Lower lobe of right lung (tissue), 2 donors: ENCODE data around the gene GGT1. TPM values are rescaled to one million over a fixed set of nuclear protein-coding genes. Genes with fewer than 3 reads are reported as not detected.
"Not testable (repeated sequence)": the region's sequence is repeated elsewhere in the genome, so short reads cannot be mapped to it uniquely, and the experiment has no call there.

Experiments used
- ATAC-seq, 2 donors: fragments of 200-7000 bp; cut with Tn5 transposase; one replicate each; pipeline ENCODE4 v1.9.1; 2020 to 2022; ENCODE audit warnings: mild to moderate bottlenecking in 2 of 2, moderate library complexity in 2 of 2
- DNase-seq: peaks from one replicate; pipeline ENCODE4 v3.0.0-alpha.2; 2020
- H3K27ac ChIP-seq: fragments of 200-600 bp; one replicate; pipeline ENCODE4 v1.8.0; 2022
- H3K27me3 ChIP-seq: fragments of 200-600 bp; one replicate; pipeline ENCODE4 v1.8.0; 2022; ENCODE audit warnings: low read depth
- H3K36me3 ChIP-seq: fragments of 200-600 bp; one replicate; pipeline ENCODE4 v1.8.0; 2022; ENCODE audit warnings: mild to moderate bottlenecking
- H3K4me1 ChIP-seq: fragments of 200-600 bp; one replicate; pipeline ENCODE4 v1.8.0; 2022
- H3K4me3 ChIP-seq: fragments of 200-600 bp; one replicate; pipeline ENCODE4 v1.8.0; 2022; ENCODE audit warnings: mild to moderate bottlenecking
- H3K9me3 ChIP-seq: fragments of 200-600 bp; one replicate; pipeline ENCODE4 v1.8.0; 2022
- CTCF ChIP-seq: fragments of 200-600 bp; IDR thresholded peaks from one replicate; pipeline ENCODE4 v1.8.0; 2022; ENCODE audit warnings: antibody characterized with exemption, mild to moderate bottlenecking
- intact Hi-C: fragments of 100-400 bp; cut with DNase I; formaldehyde crosslinking; loops from one replicate; pipeline ENCODE4 v1.11.0; 2022
- total RNA-seq: library from RNA; stranded (reverse); fragmentation: NEBNext Ultra II Directional; extraction: Animal tissue kit (Norgen Biotek cat#: 25700); gene quantifications from one replicate; pipeline ENCODE4 v1.2.1, GENCODE V29; 2021
- donor health status: DM: no; HTN: yes; CAD: no; lungs with severe emphysema.

The GGT1 gene
- total RNA-seq, 1 donor from 2014 or later: 65.1 TPM

- H3K4me3 ChIP-seq: no peak overlapping the region
- TF ChIP-seq CTCF: no peak
- H3K36me3 ChIP-seq: no peaks in the 10 kb centered on the region
- no peaks in the 10 kb centered on the region for H3K27me3 ChIP-seq
- ATAC-seq (no peak), DNase-seq (no peak)
- H3K27ac ChIP-seq: no peak overlapping the region
- intact Hi-C loops: no loop called here
- H3K4me1 ChIP-seq: peaks cover 20% of the 10 kb centered on the region
- H3K9me3 ChIP-seq: no peaks in the 10 kb centered on the region
Measured at GRCh38 chr22:24599514-24599913, 3.5 kb upstream of the GGT1 start.

- H3K4me3 ChIP-seq, H3K9me3 ChIP-seq, H3K27me3 ChIP-seq, H3K36me3 ChIP-seq, intact Hi-C loops, DNase-seq, ATAC-seq, H3K27ac ChIP-seq: not testable (repeated sequence)
- H3K4me1 ChIP-seq: peaks cover 20% of the 10 kb centered on the region
Measured at GRCh38 chr22:24599958-24600715, 2.9 kb upstream of the GGT1 start.

- H3K36me3 ChIP-seq: no peaks in the 10 kb centered on the region
- ATAC-seq (peak; percentile 76 to 83), DNase-seq (peak; percentile 83)
- H3K27ac ChIP-seq: peak overlapping the region; percentile 18
- H3K9me3 ChIP-seq: no peaks in the 10 kb centered on the region
- no peak overlapping the region for H3K4me3 ChIP-seq
- intact Hi-C loops: no loop called here
- TF ChIP-seq CTCF: no peak
- H3K4me1 ChIP-seq: peaks cover 20% of the 10 kb centered on the region
- H3K27me3 ChIP-seq: no peaks in the 10 kb centered on the region
Measured at GRCh38 chr22:24601217-24602104, 1.5 kb upstream of the GGT1 start.

- intact Hi-C loops, H3K36me3 ChIP-seq, H3K27me3 ChIP-seq, H3K4me3 ChIP-seq, DNase-seq, H3K9me3 ChIP-seq, ATAC-seq: not testable (repeated sequence)
- H3K27ac ChIP-seq: peak overlapping the region; percentile 18
- peaks cover 20% of the 10 kb centered on the region for H3K4me1 ChIP-seq
Measured at GRCh38 chr22:24602105-24602749, 766 bp upstream of the GGT1 start.

GRCh38 chr22:24603770-24604629, 1.0 kb downstream of the GGT1 start:
- H3K27me3 ChIP-seq, H3K36me3 ChIP-seq, intact Hi-C loops, H3K9me3 ChIP-seq, DNase-seq: not testable (repeated sequence)
- peak overlapping the region; percentile 36 for H3K4me3 ChIP-seq
- peaks cover 20% of the 10 kb centered on the region for H3K4me1 ChIP-seq
- H3K27ac ChIP-seq: peak overlapping the region; percentile 13
- peak; percentile 18 to 39 for ATAC-seq

- ATAC-seq, H3K27ac ChIP-seq, DNase-seq, H3K4me3 ChIP-seq, H3K36me3 ChIP-seq, intact Hi-C loops, H3K27me3 ChIP-seq, H3K9me3 ChIP-seq: not testable (repeated sequence)
- peaks cover 15% of the 10 kb centered on the region for H3K4me1 ChIP-seq
Measured at GRCh38 chr22:24606340-24606739, 3.3 kb downstream of the GGT1 start.

- peak overlapping the region; percentile 36 for H3K4me3 ChIP-seq
- peak; percentile 63 to 71 for ATAC-seq
Measured at GRCh38 chr22:24607429-24607983, 4.5 kb downstream of the GGT1 start.

GRCh38 chr22:24608327-24608726, 5.3 kb downstream of the GGT1 start:
- H3K9me3 ChIP-seq, H3K36me3 ChIP-seq, DNase-seq, H3K4me3 ChIP-seq, intact Hi-C loops, H3K27ac ChIP-seq, H3K4me1 ChIP-seq, H3K27me3 ChIP-seq: not testable (repeated sequence)
- peak in 1 of 2 donors; percentile 42 for ATAC-seq

More at GRCh38 chr22:24607429-24607983, 4.5 kb downstream of the GGT1 start:
- peak overlapping the region; percentile 18 for H3K27ac ChIP-seq
- intact Hi-C loops, H3K9me3 ChIP-seq, H3K27me3 ChIP-seq, H3K4me1 ChIP-seq, H3K36me3 ChIP-seq: not testable (repeated sequence)
- peak; percentile 75 for DNase-seq

GRCh38 chr22:24609888-24610287, 6.9 kb downstream of the GGT1 start:
- H3K27me3 ChIP-seq, H3K36me3 ChIP-seq, H3K9me3 ChIP-seq, H3K4me3 ChIP-seq, ATAC-seq, H3K27ac ChIP-seq, intact Hi-C loops, H3K4me1 ChIP-seq, DNase-seq: not testable (repeated sequence)

- H3K9me3 ChIP-seq, H3K36me3 ChIP-seq, H3K4me3 ChIP-seq, intact Hi-C loops, DNase-seq, H3K27me3 ChIP-seq, H3K4me1 ChIP-seq, ATAC-seq, H3K27ac ChIP-seq: not testable (repeated sequence)
Measured at GRCh38 chr22:24614794-24615193, 11.8 kb downstream of the GGT1 start.
